ENCODE measurements around the gene SLC9C2. TPM values are rescaled to one million over a fixed set of nuclear protein-coding genes. Genes with fewer than 3 reads are reported as not detected.
"Not testable (repeated sequence)": the region's sequence is repeated elsewhere in the genome, so short reads cannot be mapped to it uniquely, and the experiment has no call there.

Gene SLC9C2
- total RNA-seq, 2 donors from 2014 or later = not detected

GRCh38 chr1:173496757-173497320, 106.0 kb downstream of the SLC9C2 start:
- no peaks in the 10 kb centered on the region for H3K4me1 ChIP-seq
- no peak overlapping the region for H3K4me3 ChIP-seq
- H3K36me3 ChIP-seq (replicated peaks in 1 of 2; ENCODE audit: insufficient read depth in 1 of 2, low read depth in 2 of 2) = no peaks in the 10 kb centered on the region
- H3K9me3 ChIP-seq = no peaks in the 10 kb centered on the region
- TF ChIP-seq POLR2A (IDR thresholded peaks at IDR 0.05) = no peak
- no peak for TF ChIP-seq CTCF (IDR thresholded peaks at IDR 0.05)
- WGBS, 2 donors = 94 to 98% methylated on average over 2 of the region's 2 CpGs
- DNase-seq (no peak), ATAC-seq (no peak)
- H3K27me3 ChIP-seq = no peaks in the 10 kb centered on the region
- intact Hi-C loops (cut with DNase I) = loop anchor here (10.0 kb wide), 1 partner anchor 72 kb away; no protein-coding TSS in a partner anchor
- H3K27ac ChIP-seq = no peak overlapping the region

GRCh38 chr1:173495609-173496267, 107.1 kb downstream of the SLC9C2 start:
- Histone ChIP-seq H3K4me1 (no peaks in the 10 kb centered on the region), H3K36me3 (replicated peaks in 1 of 2; ENCODE audit: insufficient read depth in 1 of 2, low read depth in 2 of 2) (no peaks in the 10 kb centered on the region), H3K27me3 (no peaks in the 10 kb centered on the region), H3K9me3 (no peaks in the 10 kb centered on the region), H3K4me3 (no peak overlapping the region), H3K27ac (no peak overlapping the region)
- 75 to 77% methylated on average over 8 of the region's 8 CpGs for WGBS, 2 donors
- TF ChIP-seq CTCF (IDR thresholded peaks at IDR 0.05) (no peak), POLR2A (IDR thresholded peaks at IDR 0.05) (no peak)
- intact Hi-C loops (cut with DNase I) = loop anchor here (10.0 kb wide), 1 partner anchor 71 kb away; no protein-coding TSS in a partner anchor
- DNase-seq (no peak), ATAC-seq (no peak)

- ATAC-seq; H3K9me3 ChIP-seq; H3K27ac ChIP-seq; H3K27me3 ChIP-seq; H3K4me1 ChIP-seq; H3K36me3 ChIP-seq (replicated peaks in 1 of 2; ENCODE audit: insufficient read depth in 1 of 2, low read depth in 2 of 2); H3K4me3 ChIP-seq; DNase-seq: not testable (repeated sequence)
- WGBS, 2 donors = 89 to 94% methylated on average over 8 of the region's 8 CpGs
- intact Hi-C loops (cut with DNase I) = loop anchor here (10.0 kb wide), 1 partner anchor 68 kb away; no protein-coding TSS in a partner anchor
Measured at GRCh38 chr1:173493125-173493524, 109.7 kb downstream of the SLC9C2 start.

- Histone ChIP-seq H3K4me1 (no peaks in the 10 kb centered on the region), H3K27ac (no peak overlapping the region), H3K27me3 (no peaks in the 10 kb centered on the region), H3K36me3 (replicated peaks in 1 of 2; ENCODE audit: insufficient read depth in 1 of 2, low read depth in 2 of 2) (peaks cover 12 to 15% of the 10 kb centered on the region in 2 donors), H3K4me3 (no peak overlapping the region), H3K9me3 (no peaks in the 10 kb centered on the region)
- ATAC-seq = no peak
- no peak for TF ChIP-seq POLR2A (IDR thresholded peaks at IDR 0.05)
- TF ChIP-seq CTCF (IDR thresholded peaks at IDR 0.05) = no peak
- DNase-seq = no peak
- intact Hi-C loops (cut with DNase I) = loop anchor here (10.0 kb wide), 1 partner anchor 67 kb away; no protein-coding TSS in a partner anchor
- WGBS, 2 donors = 94 to 95% methylated on average over 2 of the region's 2 CpGs
Measured at GRCh38 chr1:173491508-173491907, 111.4 kb downstream of the SLC9C2 start.

GRCh38 chr1:173489929-173490328, 112.9 kb downstream of the SLC9C2 start:
- Histone ChIP-seq H3K4me1 (no peaks in the 10 kb centered on the region), H3K9me3 (no peaks in the 10 kb centered on the region), H3K27ac (no peak overlapping the region), H3K4me3 (no peak overlapping the region), H3K36me3 (replicated peaks in 1 of 2; ENCODE audit: insufficient read depth in 1 of 2, low read depth in 2 of 2) (peaks cover 27 to 29% of the 10 kb centered on the region in 2 donors), H3K27me3 (no peaks in the 10 kb centered on the region)
- 94 to 98% methylated on average over 3 of the region's 3 CpGs for WGBS, 2 donors
- TF ChIP-seq CTCF (IDR thresholded peaks at IDR 0.05) (no peak), POLR2A (IDR thresholded peaks at IDR 0.05) (no peak)
- DNase-seq (no peak), ATAC-seq (no peak)
- intact Hi-C loops (cut with DNase I) = loop anchor here (10.0 kb wide), 1 partner anchor 65 kb away; no protein-coding TSS in a partner anchor
